Measurements from ENCODE around the gene ZNF274.

DNA sequence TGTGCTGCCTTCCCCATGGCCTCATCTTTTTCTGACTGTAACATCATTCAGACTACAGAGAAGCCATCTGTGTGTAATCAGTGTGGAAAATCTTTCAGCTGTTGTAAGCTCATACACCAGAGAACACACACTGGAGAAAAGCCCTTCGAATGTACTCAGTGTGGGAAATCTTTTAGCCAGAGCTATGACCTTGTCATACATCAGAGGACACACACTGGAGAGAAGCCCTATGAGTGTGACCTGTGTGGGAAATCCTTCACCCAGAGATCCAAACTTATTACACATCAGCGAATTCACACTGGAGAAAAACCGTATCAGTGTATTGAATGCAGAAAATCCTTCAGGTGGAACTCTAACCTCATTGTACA, 78.7 kb downstream of the ZNF274 start:
- TF ChIP-seq, protein P1, sequence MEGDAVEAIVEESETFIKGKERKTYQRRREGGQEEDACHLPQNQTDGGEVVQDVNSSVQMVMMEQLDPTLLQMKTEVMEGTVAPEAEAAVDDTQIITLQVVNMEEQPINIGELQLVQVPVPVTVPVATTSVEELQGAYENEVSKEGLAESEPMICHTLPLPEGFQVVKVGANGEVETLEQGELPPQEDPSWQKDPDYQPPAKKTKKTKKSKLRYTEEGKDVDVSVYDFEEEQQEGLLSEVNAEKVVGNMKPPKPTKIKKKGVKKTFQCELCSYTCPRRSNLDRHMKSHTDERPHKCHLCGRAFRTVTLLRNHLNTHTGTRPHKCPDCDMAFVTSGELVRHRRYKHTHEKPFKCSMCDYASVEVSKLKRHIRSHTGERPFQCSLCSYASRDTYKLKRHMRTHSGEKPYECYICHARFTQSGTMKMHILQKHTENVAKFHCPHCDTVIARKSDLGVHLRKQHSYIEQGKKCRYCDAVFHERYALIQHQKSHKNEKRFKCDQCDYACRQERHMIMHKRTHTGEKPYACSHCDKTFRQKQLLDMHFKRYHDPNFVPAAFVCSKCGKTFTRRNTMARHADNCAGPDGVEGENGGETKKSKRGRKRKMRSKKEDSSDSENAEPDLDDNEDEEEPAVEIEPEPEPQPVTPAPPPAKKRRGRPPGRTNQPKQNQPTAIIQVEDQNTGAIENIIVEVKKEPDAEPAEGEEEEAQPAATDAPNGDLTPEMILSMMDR (IDR thresholded peaks at IDR 0.05; ENCODE audit: borderline replicate concordance, extremely low read depth, low read length, poor library complexity, severe bottlenecking), result no peak
- no peak for TF ChIP-seq EZH2 (IDR thresholded peaks at IDR 0.05; ENCODE audit: borderline replicate concordance, low read depth, low read length, severe bottlenecking)
